Measurements from ENCODE around the gene FOXL3.

Gene FOXL3

DNA sequence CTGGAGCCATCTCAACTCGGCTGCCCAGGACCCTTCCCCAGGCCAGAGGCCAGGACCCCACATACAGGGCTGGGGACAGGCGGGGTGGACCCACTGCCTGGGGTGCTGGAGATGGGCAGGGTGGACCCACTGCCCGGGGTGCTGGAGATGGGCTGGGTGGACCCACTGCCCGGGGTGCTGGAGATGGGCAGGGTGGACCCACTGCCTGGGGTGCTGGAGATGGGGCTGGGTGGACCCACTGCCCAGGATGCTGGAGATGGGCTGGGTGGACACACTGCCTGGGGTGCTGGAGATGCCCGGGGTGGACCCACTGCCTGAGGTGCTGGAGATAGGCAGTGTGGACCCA is 32.4 kb upstream of the FOXL3 start:
- TF ChIP-seq SP1 (IDR thresholded peaks at IDR 0.05) = no peak
- no peak for TF ChIP-seq NFRKB (IDR thresholded peaks at IDR 0.05)
- no peak for TF ChIP-seq ELF4 (IDR thresholded peaks at IDR 0.05)
- TF ChIP-seq SUZ12 (IDR thresholded peaks at IDR 0.05) = no peak
- no peak for TF ChIP-seq FOXM1 (IDR thresholded peaks at IDR 0.05; ENCODE audit: borderline replicate concordance)
- no peak for TF ChIP-seq TARDBP (IDR thresholded peaks at IDR 0.05)
- no peak for TF ChIP-seq L3MBTL2 (conservative IDR thresholded peaks at IDR 0.05)
- TF ChIP-seq ARNT (IDR thresholded peaks at IDR 0.05) = no peak
- TF ChIP-seq CTBP1 (IDR thresholded peaks at IDR 0.05; ENCODE audit: borderline replicate concordance) = no peak
- TF ChIP-seq BHLHE40 (IDR thresholded peaks at IDR 0.05; ENCODE audit: borderline replicate concordance) = no peak
- no peak for TF ChIP-seq LEF1 (IDR thresholded peaks at IDR 0.05; ENCODE audit: borderline replicate concordance)
- no peak for TF ChIP-seq FOXA1 (IDR thresholded peaks at IDR 0.05)
- no peak for TF ChIP-seq FOXK2 (IDR thresholded peaks at IDR 0.05)
- ChIA-PET POLR2A (no interaction called here), CTCF (no interaction called here)
- DNase-seq (ENCODE audit: extremely low spot score) = no peak

GRCh38 chr7:258476-259190 is 31.3 kb upstream of the FOXL3 start:
- CTCF ChIA-PET = no interaction called here
- no peak for DNase-seq (ENCODE audit: extremely low spot score)
- TF ChIP-seq HDGF (IDR thresholded peaks at IDR 0.05; ENCODE audit: borderline replicate concordance) (no peak), FOXA1 (IDR thresholded peaks at IDR 0.05) (no peak), CTBP1 (IDR thresholded peaks at IDR 0.05; ENCODE audit: borderline replicate concordance) (no peak), SUZ12 (IDR thresholded peaks at IDR 0.05) (no peak), ARNT (IDR thresholded peaks at IDR 0.05) (no peak), ZNF384 (IDR thresholded peaks at IDR 0.05) (no peak), NFRKB (IDR thresholded peaks at IDR 0.05) (no peak), LEF1 (IDR thresholded peaks at IDR 0.05; ENCODE audit: borderline replicate concordance) (no peak), FOXM1 (IDR thresholded peaks at IDR 0.05; ENCODE audit: borderline replicate concordance) (no peak), BHLHE40 (IDR thresholded peaks at IDR 0.05; ENCODE audit: borderline replicate concordance) (no peak), SP1 (IDR thresholded peaks at IDR 0.05) (no peak), L3MBTL2 (conservative IDR thresholded peaks at IDR 0.05) (no peak), ELF4 (IDR thresholded peaks at IDR 0.05) (no peak), TARDBP (IDR thresholded peaks at IDR 0.05) (no peak), FOXK2 (IDR thresholded peaks at IDR 0.05) (no peak)
- TF ChIP-seq, protein P1, sequence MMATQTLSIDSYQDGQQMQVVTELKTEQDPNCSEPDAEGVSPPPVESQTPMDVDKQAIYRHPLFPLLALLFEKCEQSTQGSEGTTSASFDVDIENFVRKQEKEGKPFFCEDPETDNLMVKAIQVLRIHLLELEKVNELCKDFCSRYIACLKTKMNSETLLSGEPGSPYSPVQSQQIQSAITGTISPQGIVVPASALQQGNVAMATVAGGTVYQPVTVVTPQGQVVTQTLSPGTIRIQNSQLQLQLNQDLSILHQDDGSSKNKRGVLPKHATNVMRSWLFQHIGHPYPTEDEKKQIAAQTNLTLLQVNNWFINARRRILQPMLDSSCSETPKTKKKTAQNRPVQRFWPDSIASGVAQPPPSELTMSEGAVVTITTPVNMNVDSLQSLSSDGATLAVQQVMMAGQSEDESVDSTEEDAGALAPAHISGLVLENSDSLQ (IDR thresholded peaks at IDR 0.05) = no peak
- POLR2A ChIA-PET = no interaction called here

DNA sequence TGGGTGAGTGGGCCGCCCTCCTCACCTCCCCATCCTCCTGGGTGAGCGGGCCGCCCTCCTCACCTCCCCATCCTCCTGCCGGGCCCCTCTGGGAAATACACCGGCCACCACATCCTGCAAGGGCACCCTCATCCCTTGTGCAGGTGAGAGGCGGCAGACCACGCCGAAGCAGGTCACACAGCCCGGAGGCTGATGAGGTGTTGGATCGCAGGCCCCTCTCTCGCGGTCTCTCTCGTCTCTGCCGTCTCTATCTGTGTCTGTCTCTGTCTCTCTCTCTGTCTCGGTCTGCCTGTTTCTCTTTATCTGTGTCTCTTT is 30.8 kb upstream of the FOXL3 start:
- POLR2A ChIA-PET = no interaction called here
- no peak for DNase-seq (ENCODE audit: extremely low spot score)

DNA sequence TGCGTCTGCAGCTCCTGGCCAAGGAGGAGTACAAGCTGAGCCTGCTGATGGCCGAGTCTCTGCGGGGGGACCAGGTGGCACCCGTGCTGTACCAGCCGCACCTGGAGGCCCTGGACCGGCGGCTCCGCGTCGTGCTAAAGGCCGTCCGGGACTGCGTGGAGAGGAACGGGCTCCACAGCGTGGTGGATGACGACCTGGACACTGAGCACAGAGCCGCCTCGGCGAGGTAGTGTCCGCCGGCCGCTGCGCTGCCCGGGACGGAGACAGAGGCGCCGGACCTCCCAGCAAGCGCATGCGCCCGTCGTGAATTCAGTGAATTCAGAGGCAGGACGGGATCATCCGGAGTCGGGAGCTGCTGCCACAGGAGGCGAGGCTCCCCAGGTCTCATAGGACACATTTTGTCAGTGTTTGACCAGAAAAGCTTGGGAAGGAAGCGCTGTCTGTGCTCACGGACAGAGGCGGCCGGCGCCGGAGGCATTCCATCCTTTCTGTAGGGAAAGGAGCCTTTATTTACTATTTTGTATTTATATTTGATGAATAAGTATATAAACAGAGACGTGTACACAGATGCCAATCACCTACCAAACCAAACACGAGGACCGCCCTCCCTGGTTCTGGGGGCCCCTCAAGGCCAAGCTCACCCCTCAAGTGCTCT is 30.1 kb upstream of the FOXL3 start:
- CTCF ChIA-PET = interaction anchor here (0.5 kb wide), 1 partner anchor 72 kb away, joined by 3 read pairs; no protein-coding TSS in a partner anchor
- POLR2A ChIA-PET = no interaction called here
- no peak for DNase-seq (ENCODE audit: extremely low spot score)
- TF ChIP-seq L3MBTL2 (conservative IDR thresholded peaks at IDR 0.05) = no peak
- TF ChIP-seq FOXM1 (IDR thresholded peaks at IDR 0.05; ENCODE audit: borderline replicate concordance) = no peak
- TF ChIP-seq LEF1 (IDR thresholded peaks at IDR 0.05; ENCODE audit: borderline replicate concordance) = no peak
- no peak for TF ChIP-seq SP1 (IDR thresholded peaks at IDR 0.05)
- TF ChIP-seq HDGF (IDR thresholded peaks at IDR 0.05; ENCODE audit: borderline replicate concordance) = no peak
- TF ChIP-seq ELF4 (IDR thresholded peaks at IDR 0.05) = no peak
- no peak for TF ChIP-seq FOXK2 (IDR thresholded peaks at IDR 0.05)
- TF ChIP-seq SUZ12 (IDR thresholded peaks at IDR 0.05) = no peak

More for the DNA sequence above, 30.8 kb upstream of the FOXL3 start:
- TF ChIP-seq FOXM1 (IDR thresholded peaks at IDR 0.05; ENCODE audit: borderline replicate concordance) = no peak
- no peak for TF ChIP-seq LEF1 (IDR thresholded peaks at IDR 0.05; ENCODE audit: borderline replicate concordance)
- TF ChIP-seq L3MBTL2 (conservative IDR thresholded peaks at IDR 0.05) = no peak
- no peak for TF ChIP-seq ARNT (IDR thresholded peaks at IDR 0.05)
- TF ChIP-seq, protein P1 (IDR thresholded peaks at IDR 0.05) = no peak
- TF ChIP-seq FOXK2 (IDR thresholded peaks at IDR 0.05) = no peak
- TF ChIP-seq BHLHE40 (IDR thresholded peaks at IDR 0.05; ENCODE audit: borderline replicate concordance) = no peak
- TF ChIP-seq FOXA1 (IDR thresholded peaks at IDR 0.05) = no peak
- TF ChIP-seq SP1 (IDR thresholded peaks at IDR 0.05) = no peak
- CTCF ChIA-PET = no interaction called here

- DNase-seq (ENCODE audit: extremely low spot score) = no peak
- no peak for TF ChIP-seq SUZ12 (IDR thresholded peaks at IDR 0.05)
- no peak for TF ChIP-seq CTBP1 (IDR thresholded peaks at IDR 0.05; ENCODE audit: borderline replicate concordance)
- no peak for TF ChIP-seq HDGF (IDR thresholded peaks at IDR 0.05; ENCODE audit: borderline replicate concordance)
- no peak for TF ChIP-seq FOXK2 (IDR thresholded peaks at IDR 0.05)
- no peak for TF ChIP-seq SP1 (IDR thresholded peaks at IDR 0.05)
- no peak for TF ChIP-seq ELF4 (IDR thresholded peaks at IDR 0.05)
- ChIA-PET POLR2A (no interaction called here), CTCF (interaction anchor here (0.5 kb wide), 1 partner anchor 71 kb away, joined by 3 read pairs; no protein-coding TSS in a partner anchor)
Observed at GRCh38 chr7:260441-261281, 29.3 kb upstream of the FOXL3 start.

Data from HEK293T (cell line).